Epithelial cell of proximal tubule (primary cell): ENCODE results near the gene IFI27L2. TPM values are rescaled to one million over a fixed set of nuclear protein-coding genes. Genes with fewer than 3 reads are reported as not detected.

Experiments used
- DNase-seq: peaks from one replicate; pipeline ENCODE4 v3.0.0-alpha.2; 2011; ENCODE audit warnings: low read depth
- H3K4me3 ChIP-seq: 2 replicates; pipeline ENCODE4 v1.5.1; 2011; ENCODE audit warnings: low read depth, mild to moderate bottlenecking, low read length
- total RNA-seq: library from RNA; depleted of rRNA; stranded (reverse); fragments of >200 nt; gene quantifications from 2 replicates; pipeline ENCODE4 v1.2.3, GENCODE V29; 2015
- TF ChIP-seq, protein P1 (sequence below): conservative IDR thresholded peaks from 2 replicates; pipeline ENCODE4 v1.5.1; 2012; ENCODE audit warnings: low read depth, mild to moderate bottlenecking, low read length

The IFI27L2 gene
- total RNA-seq, 1 donor from 2014 or later: 139 TPM

DNA sequence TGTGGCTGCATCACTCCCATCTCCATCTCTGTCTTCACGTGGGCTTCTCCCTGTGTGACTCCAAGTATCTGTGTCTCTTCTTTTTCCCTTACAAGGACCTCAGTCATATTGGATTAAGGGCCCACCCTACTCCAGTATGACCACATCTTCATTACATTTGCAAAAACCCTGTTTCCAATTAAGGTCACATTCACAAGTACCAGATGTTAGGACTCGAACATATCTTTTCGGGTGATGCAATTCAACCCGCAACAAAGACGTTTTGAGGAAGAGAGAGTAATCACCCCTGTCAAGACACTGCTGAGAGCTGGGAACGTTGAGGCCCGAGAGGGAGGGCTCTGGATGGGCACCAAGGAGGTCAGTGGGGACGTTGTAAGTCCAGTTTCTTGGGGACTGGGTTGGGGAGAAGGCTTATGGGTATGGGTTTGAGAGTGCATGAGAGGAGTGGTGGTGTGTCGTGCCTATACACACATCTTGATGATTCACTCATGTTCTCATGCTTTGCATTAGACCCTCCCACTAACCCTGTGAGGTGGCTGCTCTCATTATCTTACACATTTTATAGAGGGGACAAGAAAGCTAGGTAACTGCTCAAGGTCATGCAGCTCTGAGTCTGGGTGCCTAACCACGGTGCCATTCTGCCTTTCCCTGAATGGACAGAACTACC is 30.9 kb downstream of the IFI27L2 start:
- no peak overlapping the region for H3K4me3 ChIP-seq
- DNase-seq: no peak
- TF ChIP-seq, protein P1, sequence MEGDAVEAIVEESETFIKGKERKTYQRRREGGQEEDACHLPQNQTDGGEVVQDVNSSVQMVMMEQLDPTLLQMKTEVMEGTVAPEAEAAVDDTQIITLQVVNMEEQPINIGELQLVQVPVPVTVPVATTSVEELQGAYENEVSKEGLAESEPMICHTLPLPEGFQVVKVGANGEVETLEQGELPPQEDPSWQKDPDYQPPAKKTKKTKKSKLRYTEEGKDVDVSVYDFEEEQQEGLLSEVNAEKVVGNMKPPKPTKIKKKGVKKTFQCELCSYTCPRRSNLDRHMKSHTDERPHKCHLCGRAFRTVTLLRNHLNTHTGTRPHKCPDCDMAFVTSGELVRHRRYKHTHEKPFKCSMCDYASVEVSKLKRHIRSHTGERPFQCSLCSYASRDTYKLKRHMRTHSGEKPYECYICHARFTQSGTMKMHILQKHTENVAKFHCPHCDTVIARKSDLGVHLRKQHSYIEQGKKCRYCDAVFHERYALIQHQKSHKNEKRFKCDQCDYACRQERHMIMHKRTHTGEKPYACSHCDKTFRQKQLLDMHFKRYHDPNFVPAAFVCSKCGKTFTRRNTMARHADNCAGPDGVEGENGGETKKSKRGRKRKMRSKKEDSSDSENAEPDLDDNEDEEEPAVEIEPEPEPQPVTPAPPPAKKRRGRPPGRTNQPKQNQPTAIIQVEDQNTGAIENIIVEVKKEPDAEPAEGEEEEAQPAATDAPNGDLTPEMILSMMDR: no peak

- no peak for DNase-seq
- no peak overlapping the region for H3K4me3 ChIP-seq
- TF ChIP-seq, protein P1: no peak
These were observed 32.3 kb downstream of the IFI27L2 start for GRCh38 chr14:94097091-94097490.

- TF ChIP-seq, protein P1: no peak
- DNase-seq: no peak
- no peak overlapping the region for H3K4me3 ChIP-seq
These were observed 36.0 kb downstream of the IFI27L2 start for GRCh38 chr14:94093418-94093817.

DNA sequence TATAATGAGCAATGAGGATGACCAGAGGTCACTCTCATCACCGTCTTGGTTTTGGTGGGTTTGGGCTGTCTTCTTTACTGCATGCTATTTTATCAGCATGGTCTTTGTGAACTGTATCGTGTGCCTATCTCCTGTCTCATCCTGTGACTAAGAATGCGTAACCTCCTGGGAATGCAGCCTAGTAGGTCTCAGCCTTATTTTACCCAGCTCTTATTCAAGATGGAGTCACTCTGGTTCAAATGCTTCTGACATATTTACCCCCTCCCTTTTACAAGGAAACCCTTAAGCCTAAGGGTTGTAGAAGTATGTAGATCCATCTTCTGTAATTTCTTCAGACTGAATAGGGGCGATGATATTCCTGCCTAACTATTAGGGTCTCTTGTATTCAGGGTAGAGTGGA is 39.9 kb downstream of the IFI27L2 start:
- TF ChIP-seq, protein P1: no peak
- H3K4me3 ChIP-seq: no peak overlapping the region
- no peak for DNase-seq

GRCh38 chr14:94088516-94088915 is 40.9 kb downstream of the IFI27L2 start:
- DNase-seq: no peak
- no peak overlapping the region for H3K4me3 ChIP-seq
- TF ChIP-seq, protein P1: no peak

- TF ChIP-seq, protein P1: no peak
- DNase-seq: no peak
- no peak overlapping the region for H3K4me3 ChIP-seq
These were observed 41.5 kb downstream of the IFI27L2 start for GRCh38 chr14:94087891-94088290.

DNA sequence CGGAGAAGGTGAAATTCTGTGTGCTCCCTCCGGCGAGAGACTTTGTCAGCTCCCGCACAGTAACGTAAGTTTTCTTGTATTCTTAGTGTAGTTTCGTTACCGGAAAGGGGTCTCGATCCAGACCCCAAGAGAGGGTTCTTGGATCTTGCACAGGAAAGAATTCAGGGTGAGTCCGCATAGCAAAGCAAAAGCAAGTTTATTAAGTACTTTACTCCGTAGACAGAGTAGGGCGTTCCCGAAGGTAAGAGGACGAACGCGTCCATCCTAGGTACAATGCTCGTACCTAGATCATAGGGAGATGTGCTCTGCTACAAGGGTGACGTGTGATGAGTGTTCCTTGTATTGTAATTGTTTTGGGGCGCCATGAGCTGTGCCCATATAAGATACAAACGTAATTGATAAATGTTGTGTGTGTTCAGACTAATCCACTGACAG is 48.0 kb downstream of the IFI27L2 start:
- TF ChIP-seq, protein P1: no peak
- DNase-seq: no peak
- H3K4me3 ChIP-seq: peak overlapping the region; percentile 92
